GM04503 (cell line): ENCODE data around the gene RNF151.
"Not testable (repeated sequence)": the region's sequence is repeated elsewhere in the genome, so short reads cannot be mapped to it uniquely, and the experiment has no call there.

Experiments used
- DNase-seq: peaks from one replicate; pipeline ENCODE4 v3.0.0-alpha.2; 2012; ENCODE audit warnings: low read depth

RNF151 gene

GRCh38 chr16:2007081-2007836 is 40.6 kb downstream of the RNF151 start:
- no peak for DNase-seq

DNA sequence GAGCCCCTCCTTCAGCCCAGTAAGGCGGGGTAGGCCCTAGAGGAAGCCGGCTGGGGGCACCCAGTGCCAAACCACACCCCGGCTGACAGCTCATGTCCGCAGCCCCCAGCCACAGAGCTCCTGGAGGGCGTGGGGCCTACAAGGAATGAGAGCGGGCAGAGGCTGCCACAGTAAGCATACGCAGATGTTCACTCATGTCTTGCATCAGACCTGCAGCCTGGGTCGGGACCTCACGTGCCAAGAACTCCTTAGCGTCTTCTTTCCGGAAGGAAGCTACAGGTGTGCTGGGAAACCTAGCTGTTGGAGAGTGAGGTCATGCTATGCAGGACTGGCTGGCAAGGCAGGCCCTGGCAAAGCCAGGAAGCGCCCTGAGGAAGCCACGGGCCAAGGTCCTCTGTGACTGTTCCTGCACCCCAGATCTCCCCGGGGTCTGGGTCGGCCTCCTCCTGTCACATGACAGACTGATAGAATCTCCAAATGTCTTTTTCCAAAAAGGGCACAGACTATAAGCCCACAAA is 41.4 kb downstream of the RNF151 start:
- no peak for DNase-seq

DNA sequence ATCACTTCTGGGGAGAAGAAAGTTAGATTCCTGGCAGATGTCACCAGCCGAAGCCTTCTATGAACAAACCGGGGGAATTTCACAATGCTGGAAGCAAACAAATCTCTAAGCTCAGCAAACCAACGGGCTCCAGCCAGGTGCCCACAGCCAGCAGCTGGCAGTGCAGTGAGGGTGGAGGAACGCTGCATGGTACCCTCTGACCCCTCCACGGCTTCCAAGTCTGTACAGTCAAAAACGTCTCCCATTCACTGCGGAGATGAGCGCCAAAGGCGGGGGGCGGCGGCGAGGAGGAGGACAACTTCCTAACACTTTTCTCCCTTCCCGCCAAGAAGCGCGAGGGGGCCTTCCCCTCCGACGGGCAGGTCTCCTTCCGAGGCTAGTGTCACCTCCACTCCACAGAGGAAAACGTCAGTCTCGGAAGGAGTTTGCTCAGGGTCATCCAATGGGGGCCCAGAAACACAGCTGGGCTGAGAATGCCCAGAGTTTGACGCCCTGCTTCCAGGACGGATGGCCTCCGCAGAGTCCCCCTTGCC is 42.0 kb downstream of the RNF151 start:
- no peak for DNase-seq

DNA sequence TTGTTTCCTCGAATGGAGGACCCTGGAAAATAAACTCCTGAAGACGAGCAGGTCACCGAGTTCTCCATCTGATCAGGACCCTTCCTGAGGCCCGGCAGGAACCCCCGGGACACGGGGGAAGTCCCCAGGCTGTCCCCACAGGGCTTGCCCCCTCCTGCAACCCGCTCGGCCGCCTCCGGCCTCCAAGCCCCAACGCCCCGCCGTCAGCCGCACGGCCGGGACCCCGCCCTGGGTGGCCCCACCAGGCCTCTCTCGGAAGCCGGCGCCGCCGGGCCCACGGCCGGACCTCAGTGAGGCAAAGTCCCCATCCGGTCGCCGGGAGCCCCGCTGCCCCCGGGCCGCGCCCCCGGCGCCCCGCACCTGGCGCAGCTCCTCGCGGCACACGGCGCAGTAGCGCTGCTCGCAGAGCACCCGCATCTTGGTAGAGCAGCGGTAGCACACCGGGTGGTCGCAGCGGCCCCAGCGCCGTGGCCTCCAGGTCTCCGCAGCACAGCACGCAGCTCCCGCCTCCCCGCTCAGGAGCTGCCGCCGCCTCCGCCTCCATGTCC is 42.6 kb downstream of the RNF151 start:
- DNase-seq, result no peak

DNA sequence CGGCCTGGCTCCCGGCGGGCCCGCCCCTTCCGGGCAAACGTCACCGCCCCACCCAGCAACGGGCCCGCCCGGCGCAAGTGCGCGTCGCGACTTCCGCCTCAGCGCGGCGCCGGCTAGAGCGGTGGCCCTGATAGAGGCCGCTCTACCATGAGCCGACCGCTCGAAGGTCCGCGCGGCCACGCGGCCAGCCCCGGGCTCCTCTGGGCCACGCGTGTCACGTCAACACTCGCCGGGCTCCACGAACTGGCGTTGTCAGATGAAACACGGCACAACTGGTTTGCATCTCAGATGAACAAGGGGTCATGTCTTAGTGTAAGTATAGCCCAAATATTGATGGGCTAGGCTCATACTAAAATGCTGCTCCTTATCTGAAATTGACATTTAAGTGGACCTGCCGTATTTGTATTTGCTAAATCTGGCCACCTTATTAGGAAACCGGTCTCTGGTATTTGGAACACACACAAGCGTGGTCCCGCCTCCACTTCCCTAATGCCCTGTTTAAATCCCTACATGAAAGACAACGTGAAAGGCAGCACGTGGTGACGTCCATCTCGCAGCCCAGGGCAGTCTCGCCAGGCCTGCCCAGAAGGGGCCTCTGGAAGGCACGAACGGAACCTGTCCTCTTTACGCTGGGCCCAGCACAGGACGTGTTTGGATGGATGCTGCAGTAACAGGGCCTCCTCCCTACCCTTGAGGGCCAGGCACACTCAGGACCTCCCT is 43.3 kb downstream of the RNF151 start, which contains the start of gene ZNF598:
ZNF598 (minus strand) TSS at position 31 of the 720 bp plus-strand sequence.
- no peak for DNase-seq

DNA sequence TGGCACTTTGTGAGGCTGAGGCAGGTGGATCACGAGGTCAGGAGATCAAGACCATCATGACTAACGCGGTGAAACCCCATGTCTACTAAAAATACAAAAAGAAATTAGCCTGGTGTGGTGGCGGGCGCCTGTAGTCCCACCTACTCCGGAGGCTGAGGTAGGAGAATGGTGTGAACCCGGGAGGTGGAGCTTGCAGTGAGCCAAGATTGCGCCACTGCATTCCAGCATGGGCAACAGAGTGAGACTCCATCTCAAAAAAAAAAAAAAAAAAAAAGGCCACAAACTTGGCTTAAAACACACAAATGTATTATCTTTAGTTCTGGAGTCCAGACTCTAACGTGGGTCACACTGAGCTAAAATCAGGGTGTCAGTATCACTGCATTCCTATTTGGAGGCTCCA is 45.1 kb downstream of the RNF151 start:
- not testable (repeated sequence) for DNase-seq

DNA sequence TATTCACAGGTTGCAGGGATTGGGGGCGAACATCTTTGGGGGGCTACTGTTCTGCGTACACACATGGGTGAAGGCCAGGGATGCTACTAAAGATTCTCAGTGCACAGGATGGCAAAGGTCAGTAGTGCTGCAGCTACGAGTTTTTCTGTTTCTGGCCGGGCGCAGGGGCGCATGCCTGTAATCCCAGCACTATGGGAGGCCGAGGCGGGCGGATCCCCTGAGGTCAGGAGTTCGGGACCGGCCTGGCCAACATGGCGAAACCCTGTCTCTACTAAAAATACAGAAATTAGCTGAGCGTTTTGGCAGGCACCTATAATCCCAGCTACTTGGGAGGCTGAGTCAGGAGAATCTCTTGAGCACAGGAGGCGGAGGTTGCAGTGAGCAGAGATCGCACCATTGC is 46.9 kb downstream of the RNF151 start:
- DNase-seq, result no peak

GRCh38 chr16:2015117-2015946 is 48.7 kb downstream of the RNF151 start:
- DNase-seq, result no peak

DNA sequence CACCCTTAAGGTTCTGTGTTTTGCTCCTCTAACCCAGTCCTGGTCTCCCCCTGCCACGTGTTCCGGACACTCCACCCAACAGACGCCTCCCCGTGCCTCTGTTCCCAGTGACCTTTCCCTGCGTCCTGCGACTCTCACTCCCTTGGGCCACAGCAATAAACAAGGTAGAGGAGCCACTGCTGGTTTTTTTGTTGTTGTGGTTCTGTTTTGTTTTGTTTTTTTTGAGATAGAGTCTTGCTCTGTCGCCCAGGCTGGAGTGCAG is 49.2 kb downstream of the RNF151 start:
- DNase-seq, result no peak

- DNase-seq, result no peak
These were observed 49.8 kb downstream of the RNF151 start for GRCh38 chr16:2016407-2016922.
